Kidney (tissue), 14 donors: ENCODE results near the gene DDX54. TPM values are rescaled to one million over a fixed set of nuclear protein-coding genes. Genes with fewer than 3 reads are reported as not detected.
A peak's percentile ranks its signal among the peaks of the same experiment; 100 is the strongest.
"Not testable (repeated sequence)": the region's sequence is repeated elsewhere in the genome, so short reads cannot be mapped to it uniquely, and the experiment has no call there.

ENCODE experiments used
- DNase-seq, 5 donors: peaks; one replicate each; pipeline ENCODE4 v3.0.0-alpha.2; 2013 to 2020
- FAIRE-seq: peaks from 2 replicates; lab custom pipeline; 2012; peaks lifted over from hg19 to GRCh38; lab: Jason Lieb, UNC
- H3K27ac ChIP-seq, 2 donors: one replicate each; pipeline ENCODE4 v1.7.0; 2013; ENCODE audit warnings: low read depth in 2 of 2, low read length in 2 of 2, inconsistent platforms in 1 of 2
- H3K27me3 ChIP-seq: one replicate; pipeline ENCODE4 v1.7.1; 2013; ENCODE audit warnings: low read length, inconsistent platforms; ENCODE audit not compliant: control insufficient read depth, insufficient read depth
- H3K36me3 ChIP-seq, 3 donors: one replicate each; pipeline versions ENCODE4 v1.7.0 to v1.7.1; 2013; ENCODE audit warnings: low read length in 3 of 3, control low read depth in 1 of 3, inconsistent platforms in 1 of 3; ENCODE audit not compliant: insufficient read depth in 3 of 3, control insufficient read depth in 2 of 3
- H3K4me1 ChIP-seq, 3 donors: one replicate each; pipeline versions ENCODE4 v1.7.0 to v1.7.1; 2013; ENCODE audit warnings: low read length in 3 of 3, inconsistent platforms in 1 of 3, low read depth in 1 of 3; ENCODE audit not compliant: control insufficient read depth in 2 of 3, insufficient read depth in 2 of 3
- H3K4me3 ChIP-seq, 3 donors: one replicate each; pipeline versions ENCODE4 v1.7.0 to v1.8.1; 2013; ENCODE audit warnings: low read length in 3 of 3, control low read depth in 1 of 3, inconsistent platforms in 1 of 3
- H3K9ac ChIP-seq, 3 donors: one replicate each; pipeline versions ENCODE4 v1.7.0 to v1.7.1; 2013; ENCODE audit warnings: low read length in 3 of 3, control low read depth in 1 of 3, inconsistent platforms in 1 of 3
- H3K9me3 ChIP-seq, 3 donors: one replicate each; pipeline versions ENCODE4 v1.7.0 to v1.7.1; 2013; ENCODE audit warnings: low read length in 3 of 3, control low read depth in 1 of 3, inconsistent platforms in 1 of 3; ENCODE audit not compliant: control insufficient read depth in 2 of 3, insufficient read depth in 1 of 3
- intact Hi-C: fragments of 100-400 bp; cut with DNase I; formaldehyde crosslinking; loops from one replicate; pipeline ENCODE4 v1.11.1; 2022
- polyA plus RNA-seq: library from polyadenylated mRNA; stranded (reverse); fragments of 350-450 nt; fragmentation: Illumina TruSeq; extraction: RNeasy Lipid Tissue Mini Kit (QIAGEN cat#74804); gene quantifications from one replicate; pipeline ENCODE4 v1.2.3, GENCODE V29; 2014; ENCODE audit warnings: low read depth, low replicate concordance; ENCODE audit not compliant: insufficient read depth
- total RNA-seq: library from RNA; stranded (reverse); fragmentation: NEBNext Ultra II Directional; extraction: Animal tissue kit (Norgen Biotek cat#: 25700); gene quantifications from one replicate; pipeline ENCODE4 v1.2.1, GENCODE V29; 2021
- TF ChIP-seq, protein P1 (sequence below): IDR thresholded peaks from 3 replicates; pipeline ENCODE4 v1.5.1; 2012; ENCODE audit warnings: mild to moderate bottlenecking, moderate library complexity, borderline replicate concordance; ENCODE audit not compliant: insufficient read depth; ENCODE audit errors: extremely low read depth
- donor health status: control.
- donor health status: control.
- donor health status: control.
- donor health status: control.
- donor health status: control.
- donor health status: DM: yes; HTN: yes; CAD: no.
- donor health status: Normal renal cell carcinoma (clear cell type).

Gene DDX54
- total and polyA plus RNA-seq, 2 donors from 2014 or later, result 55.4 to 62.0 TPM

DNA sequence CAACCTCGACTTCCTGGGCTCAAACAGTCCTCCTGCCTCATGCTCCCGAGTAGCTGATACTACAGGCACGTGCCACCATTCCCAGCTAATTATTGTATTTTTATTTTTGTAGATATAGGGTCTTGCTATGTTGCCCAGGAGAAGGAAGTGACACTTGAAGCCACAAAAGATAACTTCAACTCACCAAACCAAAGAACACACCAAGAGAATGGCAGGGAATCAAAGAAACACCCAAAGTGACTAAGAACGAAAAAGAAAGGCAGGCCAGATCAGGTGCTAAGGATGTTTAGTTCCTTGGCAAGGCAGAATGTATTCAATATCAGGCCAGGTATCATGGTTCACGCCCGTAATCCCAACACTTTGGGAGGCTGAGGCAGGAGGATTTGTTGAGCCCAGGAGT lies 25.9 kb upstream of the DDX54 start:
- H3K4me1 ChIP-seq, result peaks cover 0 to 2% (median 0%) of the 10 kb centered on the region in 3 donors
- DNase-seq (peak in 1 of 5 donors; percentile 2), FAIRE-seq (no peak)
- no peak overlapping the region for H3K4me3 ChIP-seq
- no peaks in the 10 kb centered on the region for H3K36me3 ChIP-seq
- no peak overlapping the region for H3K9ac ChIP-seq
- H3K27me3 ChIP-seq, result no peaks in the 10 kb centered on the region
- intact Hi-C loops, result no loop called here
- no peak overlapping the region for H3K27ac ChIP-seq
- TF ChIP-seq, protein P1, sequence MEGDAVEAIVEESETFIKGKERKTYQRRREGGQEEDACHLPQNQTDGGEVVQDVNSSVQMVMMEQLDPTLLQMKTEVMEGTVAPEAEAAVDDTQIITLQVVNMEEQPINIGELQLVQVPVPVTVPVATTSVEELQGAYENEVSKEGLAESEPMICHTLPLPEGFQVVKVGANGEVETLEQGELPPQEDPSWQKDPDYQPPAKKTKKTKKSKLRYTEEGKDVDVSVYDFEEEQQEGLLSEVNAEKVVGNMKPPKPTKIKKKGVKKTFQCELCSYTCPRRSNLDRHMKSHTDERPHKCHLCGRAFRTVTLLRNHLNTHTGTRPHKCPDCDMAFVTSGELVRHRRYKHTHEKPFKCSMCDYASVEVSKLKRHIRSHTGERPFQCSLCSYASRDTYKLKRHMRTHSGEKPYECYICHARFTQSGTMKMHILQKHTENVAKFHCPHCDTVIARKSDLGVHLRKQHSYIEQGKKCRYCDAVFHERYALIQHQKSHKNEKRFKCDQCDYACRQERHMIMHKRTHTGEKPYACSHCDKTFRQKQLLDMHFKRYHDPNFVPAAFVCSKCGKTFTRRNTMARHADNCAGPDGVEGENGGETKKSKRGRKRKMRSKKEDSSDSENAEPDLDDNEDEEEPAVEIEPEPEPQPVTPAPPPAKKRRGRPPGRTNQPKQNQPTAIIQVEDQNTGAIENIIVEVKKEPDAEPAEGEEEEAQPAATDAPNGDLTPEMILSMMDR, result no peak
- H3K9me3 ChIP-seq, result no peaks in the 10 kb centered on the region

- peaks cover 0 to 10% (median 0%) of the 10 kb centered on the region in 3 donors for H3K4me1 ChIP-seq
- DNase-seq, result peak in 1 of 5 donors; percentile 81
Measured at GRCh38 chr12:113208041-113208934, 23.0 kb upstream of the DDX54 start.

GRCh38 chr12:113207613-113208040 lies 22.3 kb upstream of the DDX54 start:
- H3K9ac ChIP-seq, result no peak overlapping the region
- H3K27me3 ChIP-seq, result no peaks in the 10 kb centered on the region
- intact Hi-C loops, result no loop called here
- H3K4me3 ChIP-seq, result no peak overlapping the region
- H3K9me3 ChIP-seq, result no peaks in the 10 kb centered on the region
- FAIRE-seq (no peak), DNase-seq (peak in 1 of 5 donors; percentile 22)
- H3K4me1 ChIP-seq, result peaks cover 0 to 10% (median 0%) of the 10 kb centered on the region in 3 donors
- TF ChIP-seq, protein P1, result no peak
- H3K27ac ChIP-seq, result no peak overlapping the region
- no peaks in the 10 kb centered on the region for H3K36me3 ChIP-seq

More at GRCh38 chr12:113208041-113208934, 23.0 kb upstream of the DDX54 start:
- no peak for FAIRE-seq
- peak overlapping the region; percentile 27 to 44 for H3K27ac ChIP-seq
- H3K9me3 ChIP-seq, result no peaks in the 10 kb centered on the region
- H3K4me3 ChIP-seq, result no peak overlapping the region
- intact Hi-C loops, result no loop called here
- H3K9ac ChIP-seq, result no peak overlapping the region
- TF ChIP-seq, protein P1, result no peak
- H3K36me3 ChIP-seq, result no peaks in the 10 kb centered on the region
- no peaks in the 10 kb centered on the region for H3K27me3 ChIP-seq

DNA sequence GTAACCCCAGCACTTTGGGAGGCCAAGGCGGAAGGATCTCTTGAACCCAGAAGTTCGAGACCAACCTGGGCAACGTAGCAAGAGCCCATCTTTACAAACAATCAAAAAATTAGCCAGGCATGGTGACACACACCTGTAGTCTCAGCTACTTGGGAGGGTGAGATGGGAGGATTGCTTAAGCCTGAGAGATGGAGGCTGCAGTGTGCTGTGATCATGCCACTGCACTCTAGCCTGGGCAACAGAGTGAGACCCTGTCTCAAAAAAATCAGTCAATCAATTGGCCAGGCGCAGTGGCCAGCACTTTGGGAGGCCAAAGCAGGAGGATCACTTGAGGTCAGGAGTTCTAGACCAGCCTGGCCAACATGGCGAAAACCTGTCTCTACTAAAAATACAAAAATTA lies 21.5 kb upstream of the DDX54 start:
- H3K36me3 ChIP-seq, FAIRE-seq, H3K27me3 ChIP-seq, H3K9ac ChIP-seq, H3K4me1 ChIP-seq, H3K4me3 ChIP-seq, H3K9me3 ChIP-seq, H3K27ac ChIP-seq, intact Hi-C loops: not testable (repeated sequence)
- DNase-seq, result peak in 1 of 5 donors; percentile 5
